ENCODE measurements around the gene TRIM47.

TRIM47 gene

GRCh38 chr17:75908201-75908600 lies 29.8 kb upstream of the TRIM47 start:
- no peak for DNase-seq

DNA sequence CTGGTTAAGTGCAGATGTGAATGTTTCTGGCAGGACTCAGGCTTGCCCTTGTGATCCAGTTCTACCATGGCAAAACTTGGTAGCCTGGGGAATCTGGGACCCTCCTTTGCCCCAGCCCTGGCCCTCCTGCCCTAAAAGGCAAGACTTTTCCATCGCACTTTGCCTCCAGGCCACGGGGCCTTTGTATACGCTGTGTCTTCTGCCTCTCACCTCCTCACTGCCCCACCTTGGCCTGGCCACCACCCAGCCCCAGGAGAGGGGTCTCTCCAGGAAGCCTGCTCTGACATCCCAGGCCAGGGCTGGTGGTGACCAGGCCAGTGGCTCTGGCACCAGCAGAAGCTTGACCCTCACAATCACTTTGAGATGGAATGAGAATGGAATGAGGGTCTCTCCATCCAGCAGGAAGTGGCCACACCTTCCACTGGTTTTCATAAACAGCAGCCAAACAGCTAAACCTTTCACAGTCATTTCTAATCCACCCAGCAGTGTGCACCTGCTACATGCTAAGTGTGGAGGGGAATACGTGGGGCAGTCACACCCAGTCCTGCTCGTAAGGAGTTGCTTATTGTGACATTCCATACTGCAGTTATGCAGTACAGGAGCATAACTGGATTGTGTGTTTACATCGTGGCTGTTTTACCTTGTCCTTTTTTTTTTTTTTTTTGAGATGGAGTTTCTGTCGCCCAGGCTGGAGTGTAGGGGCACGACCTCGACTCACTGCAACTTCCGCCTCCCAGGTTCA lies 27.9 kb upstream of the TRIM47 start:
- no peak for DNase-seq

DNA sequence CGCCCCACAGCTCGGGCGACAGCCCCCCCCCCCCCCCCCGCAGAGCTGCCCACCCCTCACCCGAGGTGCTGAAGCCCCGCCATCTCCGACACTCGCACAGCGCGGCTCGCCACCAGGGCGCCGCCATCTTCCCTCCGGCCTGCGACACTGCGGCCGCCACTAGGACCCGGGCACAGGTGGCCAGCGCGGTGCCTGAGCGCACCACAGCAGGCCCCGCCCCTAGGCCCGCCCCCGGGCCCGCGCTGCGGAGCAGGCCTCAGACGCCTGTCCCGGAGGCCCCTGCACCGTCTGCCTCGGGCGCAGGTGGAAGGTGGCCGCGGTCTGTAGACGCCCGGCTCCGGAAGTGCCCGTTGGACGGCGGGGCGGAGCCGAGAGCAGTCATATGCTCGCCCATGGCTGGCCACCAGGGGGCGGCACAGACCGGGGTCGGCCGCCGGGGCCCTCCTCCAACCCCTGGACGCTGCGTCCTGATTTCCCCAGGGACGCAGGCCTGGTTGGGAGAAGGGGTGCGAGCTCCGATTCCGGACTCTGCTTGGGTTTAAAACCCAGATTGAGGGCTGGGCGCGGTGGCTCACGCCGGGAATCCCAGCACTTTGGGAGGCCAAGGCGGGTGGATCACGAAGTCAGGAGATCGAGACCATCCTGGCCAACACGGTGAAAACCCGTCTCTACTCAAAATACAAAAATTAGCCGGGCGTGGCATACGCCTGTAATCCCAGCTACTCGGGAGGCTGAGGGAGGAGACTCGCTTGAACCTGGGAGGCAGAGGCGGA lies 26.6 kb upstream of the TRIM47 start, which contains the start of gene MRPL38:
TSS of gene MRPL38 (minus strand) at position 136 of the 773 bp plus-strand sequence. CDS start at position 127, 9 bp downstream.
- DNase-seq = peak; percentile 87 to 92 (median 90)

DNA sequence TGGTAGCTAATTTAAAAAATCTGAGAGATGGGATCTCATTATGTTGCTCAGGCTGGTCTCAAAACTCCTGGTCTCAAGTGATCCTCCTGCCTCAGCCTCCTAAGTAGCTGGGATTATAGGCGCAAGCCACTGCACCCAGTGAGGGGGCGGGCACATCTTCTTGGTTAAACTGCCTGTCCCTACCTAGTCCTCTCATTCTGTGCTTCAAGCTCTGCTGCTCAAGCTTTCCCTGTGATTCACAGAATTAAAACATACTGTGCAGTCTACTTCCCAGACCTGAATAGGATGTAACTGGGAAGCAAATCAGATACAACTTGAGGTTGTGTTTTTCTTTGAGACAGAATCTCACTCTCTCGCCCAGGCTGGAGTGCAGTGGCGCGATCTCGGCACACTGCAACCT lies 24.0 kb upstream of the TRIM47 start:
- DNase-seq = no peak

DNA sequence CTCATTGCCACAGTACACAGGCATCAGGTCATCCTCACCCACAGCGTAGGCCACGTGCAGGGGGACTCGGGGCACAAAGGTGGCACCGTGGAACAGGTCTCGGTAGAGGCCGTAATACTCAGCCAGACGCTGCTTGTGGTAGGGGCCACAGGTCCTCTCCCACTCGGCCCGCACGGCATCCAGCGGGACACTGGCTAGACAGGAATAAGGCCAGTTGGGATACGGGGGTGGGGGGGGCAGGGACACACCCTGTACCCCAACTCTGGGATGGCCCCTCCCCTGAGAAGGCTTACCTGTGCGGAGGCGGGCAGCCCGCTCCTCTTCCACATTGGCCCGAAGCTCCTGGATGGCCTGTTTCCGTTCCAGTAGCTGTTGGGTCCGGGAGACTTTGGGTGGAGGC lies 23.3 kb upstream of the TRIM47 start:
- no peak for DNase-seq

- DNase-seq = no peak
Measured at GRCh38 chr17:75900691-75901533, 22.5 kb upstream of the TRIM47 start.

GRCh38 chr17:75899767-75900468 lies 21.5 kb upstream of the TRIM47 start:
- no peak for DNase-seq

GRCh38 chr17:75899353-75899752 lies 21.0 kb upstream of the TRIM47 start:
- DNase-seq = no peak

- DNase-seq = no peak
Measured at GRCh38 chr17:75898791-75899190, 20.4 kb upstream of the TRIM47 start.

DNA sequence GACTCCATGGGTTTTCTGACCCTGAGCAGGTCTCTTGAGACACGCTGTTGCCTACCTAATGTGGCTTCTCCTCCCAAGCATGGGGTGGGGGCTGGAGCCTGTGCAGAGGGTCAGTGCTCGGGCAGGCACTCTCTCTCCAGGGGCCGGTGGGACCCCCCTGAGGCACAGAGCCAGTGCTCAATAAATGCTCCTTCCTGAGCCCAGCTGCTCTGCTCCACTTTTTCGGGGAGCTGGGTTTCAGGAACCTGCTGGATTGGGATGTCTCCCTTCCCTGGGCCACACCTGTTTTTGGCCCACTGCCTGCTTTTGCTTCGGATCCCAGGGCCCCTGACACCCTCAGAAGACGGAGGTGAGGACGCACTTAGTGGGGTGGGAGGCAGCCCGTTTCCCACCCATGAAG lies 19.7 kb upstream of the TRIM47 start:
- DNase-seq = no peak

DNA sequence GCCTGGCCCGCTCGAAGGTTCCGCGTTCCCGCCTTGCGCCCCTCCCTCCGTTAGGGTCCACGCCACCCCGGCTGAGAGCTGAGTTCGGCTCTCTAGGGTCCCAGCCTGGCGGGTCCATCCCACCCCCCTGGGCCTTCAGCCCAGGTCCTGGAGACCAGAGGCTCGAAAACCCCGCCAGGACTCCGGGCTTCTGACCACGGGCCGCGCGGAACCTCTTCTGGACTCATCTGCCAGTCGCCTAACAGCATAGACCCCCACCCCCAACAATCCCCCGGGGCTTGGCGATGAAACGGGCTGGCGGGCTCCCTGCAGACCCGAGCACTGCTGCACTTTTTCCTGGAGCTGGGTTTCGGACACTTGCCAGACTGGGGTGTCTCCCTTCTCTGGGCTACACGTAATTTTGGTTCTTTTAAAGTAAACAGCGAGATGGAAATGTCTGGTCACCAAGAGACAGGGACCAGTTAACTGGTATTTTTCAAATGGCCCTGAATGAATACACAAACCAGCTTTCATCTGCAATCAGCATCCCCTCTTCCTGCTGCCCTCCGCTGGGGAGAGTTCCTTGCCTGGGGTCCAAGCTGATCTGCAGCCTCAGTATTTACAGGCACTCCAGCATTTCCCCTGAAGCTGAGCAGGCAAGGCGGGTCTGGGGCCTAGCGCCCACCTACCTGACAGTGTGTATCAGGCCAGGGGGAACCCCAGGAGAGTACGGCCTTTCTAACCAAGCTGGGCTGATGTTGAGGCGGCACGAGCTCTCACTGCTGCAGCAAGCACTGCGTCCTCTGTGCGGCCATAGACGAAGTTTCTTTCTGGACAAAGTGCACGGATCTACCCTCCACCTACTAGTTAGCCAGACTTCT lies 19.0 kb upstream of the TRIM47 start:
- no peak for DNase-seq

- DNase-seq = peak; percentile 53 to 70 (median 57)
Measured at GRCh38 chr17:75896415-75897159, 18.2 kb upstream of the TRIM47 start, which contains the start of gene TRIM65. Gene TRIM65, minus strand, starts transcription at chr17:75896951. Its CDS starts 14 bp downstream, at chr17:75896937.

DNA sequence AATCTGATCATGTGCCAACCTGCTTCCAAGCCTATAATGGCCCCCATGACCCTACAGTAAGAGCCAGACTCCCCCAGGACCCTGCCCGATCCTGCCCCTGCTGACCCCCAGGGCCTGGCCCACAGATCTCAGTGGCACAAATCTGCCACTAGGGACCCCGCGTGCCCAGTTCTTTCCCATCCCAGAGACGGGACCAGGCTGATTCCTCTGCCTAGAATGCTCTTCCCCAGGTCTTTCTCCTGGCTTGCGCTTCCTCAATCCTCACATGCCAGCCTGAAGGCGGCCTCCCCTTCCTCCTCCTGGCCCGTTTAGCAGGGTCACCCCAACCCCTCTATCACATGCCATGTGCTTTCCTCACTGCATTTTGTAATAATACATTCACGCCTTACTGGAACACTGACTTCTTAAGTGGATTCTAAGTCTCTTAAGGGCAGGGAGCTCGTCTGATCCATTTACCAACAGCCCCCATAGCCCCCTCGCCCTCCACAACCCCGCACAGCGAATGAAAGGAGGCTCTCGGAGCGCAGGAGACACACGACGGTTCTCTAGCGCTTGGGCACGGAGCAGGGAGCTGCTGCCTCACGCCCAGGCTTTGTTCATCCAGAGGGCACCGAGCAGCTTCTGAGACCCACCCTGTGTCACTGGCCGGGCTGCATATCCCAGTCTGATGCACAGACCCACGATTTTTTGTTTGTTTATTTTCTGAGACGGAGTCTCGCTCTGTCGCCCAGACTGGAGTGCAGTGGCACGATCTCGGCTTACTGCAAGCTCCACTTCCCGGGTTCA lies 17.2 kb upstream of the TRIM47 start:
- DNase-seq = no peak

DNA sequence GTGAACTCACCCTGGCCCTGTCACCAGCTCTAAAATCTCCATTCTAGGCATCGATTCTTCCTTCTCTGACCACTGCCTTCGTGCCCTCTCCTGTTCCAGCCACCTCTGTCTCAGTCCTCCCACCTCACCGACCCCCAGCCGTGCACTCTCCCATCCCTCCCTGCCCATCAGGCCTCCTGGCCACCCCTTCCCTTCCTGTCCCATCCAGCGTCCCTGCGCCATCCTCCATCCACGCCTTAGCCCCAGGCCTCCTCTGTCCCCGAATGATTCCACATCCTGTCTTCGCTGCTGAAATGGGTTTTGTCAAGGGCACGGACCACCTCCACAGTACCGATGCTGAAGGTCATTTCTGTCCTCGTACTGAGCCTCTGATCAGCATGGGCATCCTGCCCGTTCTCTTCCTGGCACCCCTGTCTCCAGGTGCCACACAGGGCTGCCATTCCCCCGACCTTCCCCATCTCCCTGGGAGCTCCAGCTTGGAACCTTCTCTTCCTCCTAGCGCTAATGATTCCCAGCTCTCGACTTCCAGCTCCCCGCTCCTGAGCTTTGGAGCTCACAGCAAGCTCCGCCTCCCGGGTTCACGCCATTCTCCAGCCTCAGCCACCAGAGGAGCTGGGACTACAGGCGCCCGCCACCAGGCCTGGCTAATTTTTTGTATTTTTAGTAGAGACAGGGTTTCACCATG lies 15.8 kb upstream of the TRIM47 start:
- DNase-seq = no peak

- no peak for DNase-seq
Measured at GRCh38 chr17:75893305-75894048, 15.1 kb upstream of the TRIM47 start.

DNA sequence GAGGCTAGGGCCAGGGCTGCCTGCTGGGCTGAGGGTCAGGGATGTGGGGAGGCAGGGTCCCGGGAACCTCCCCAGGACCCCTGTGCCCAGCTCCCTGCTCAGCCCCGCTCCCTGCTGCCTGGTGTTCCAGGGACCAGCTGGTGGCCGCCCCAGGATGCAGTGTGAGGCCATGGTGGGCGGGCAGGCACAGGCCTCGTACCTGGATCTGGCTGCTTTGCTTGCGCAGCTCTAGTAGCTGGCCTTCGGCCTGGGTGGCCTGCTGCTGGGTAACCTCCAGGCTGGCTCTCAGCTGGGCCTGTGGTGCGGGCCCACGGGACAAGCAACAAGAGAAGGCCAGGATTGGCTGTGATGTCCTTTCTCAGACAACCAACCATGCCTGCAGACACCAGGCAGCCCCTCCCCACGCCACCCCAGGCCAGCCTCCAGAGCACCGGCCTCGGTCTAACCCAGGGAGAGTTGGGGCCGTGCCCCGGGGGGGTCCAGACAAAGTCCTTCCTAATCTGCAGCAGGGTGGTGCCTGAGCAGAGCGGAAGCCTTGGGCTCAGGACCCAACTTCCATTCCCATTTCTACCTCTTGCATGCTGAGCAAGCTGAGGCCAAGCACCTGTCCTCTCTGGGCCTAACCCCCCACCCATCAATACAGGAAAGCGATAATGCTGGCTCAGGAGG lies 14.3 kb upstream of the TRIM47 start:
- no peak for DNase-seq

GRCh38 chr17:75891605-75892555 lies 13.5 kb upstream of the TRIM47 start:
- no peak for DNase-seq
